HFF-Myc (cell line): ENCODE measurements around the gene MYO9A.

Experiments used
- DNase-seq: peaks from one replicate; pipeline ENCODE4 v3.0.0-alpha.2; 2011; ENCODE audit warnings: low read depth; ENCODE audit errors: extremely low read depth
- H3K4me3 ChIP-seq: replicated peaks from 2 replicates; pipeline ENCODE4 v1.5.1; 2011; ENCODE audit warnings: low read depth, mild to moderate bottlenecking, control low read depth, low read length
- CTCF ChIP-seq: IDR thresholded peaks from 2 replicates; pipeline ENCODE4 v1.5.1; 2012; ENCODE audit warnings: mild to moderate bottlenecking, low read depth, low read length, control low read depth; ENCODE audit errors: missing control alignments

Gene MYO9A

GRCh38 chr15:71951134-71951533 is 166.8 kb downstream of the MYO9A start:
- no peak overlapping the region for H3K4me3 ChIP-seq
- TF ChIP-seq CTCF, result no peak
- no peak for DNase-seq

- DNase-seq, result no peak
- no peak for TF ChIP-seq CTCF
- H3K4me3 ChIP-seq, result no peak overlapping the region
Observed at GRCh38 chr15:71945012-71945411, 172.9 kb downstream of the MYO9A start.

- no peak overlapping the region for H3K4me3 ChIP-seq
- no peak for DNase-seq
- no peak for TF ChIP-seq CTCF
Observed at GRCh38 chr15:71943806-71944205, 174.1 kb downstream of the MYO9A start.

GRCh38 chr15:71939981-71940588 is 177.9 kb downstream of the MYO9A start:
- DNase-seq, result no peak
- TF ChIP-seq CTCF, result no peak
- no peak overlapping the region for H3K4me3 ChIP-seq

GRCh38 chr15:71937650-71938311 is 180.2 kb downstream of the MYO9A start:
- H3K4me3 ChIP-seq, result no peak overlapping the region
- DNase-seq, result no peak
- TF ChIP-seq CTCF, result no peak

GRCh38 chr15:71934446-71934845 is 183.5 kb downstream of the MYO9A start:
- no peak for DNase-seq
- TF ChIP-seq CTCF, result no peak
- H3K4me3 ChIP-seq, result no peak overlapping the region
